Activated B cell treated with CpG ODN at 0.5 μM for 24 hours (primary cell): ENCODE data around the gene SUZ12. TPM values are rescaled to one million over a fixed set of nuclear protein-coding genes. Genes with fewer than 3 reads are reported as not detected.
"Not testable (repeated sequence)": the region's sequence is repeated elsewhere in the genome, so short reads cannot be mapped to it uniquely, and the experiment has no call there.

Source experiments
- ATAC-seq: fragments of 200-7000 bp; cut with Tn5 transposase; one replicate; pipeline ENCODE4 v1.10.0; 2021; ENCODE audit warnings: low read depth, mild to moderate bottlenecking, moderate library complexity
- CTCF ChIA-PET: fragments of 350-600 bp; sonication (Branson Sonifier 250); formaldehyde crosslinking; loops from one replicate; lab custom pipeline; 2021; ENCODE audit warnings: antibody characterized with exemption; lab: Charles Lee
- POLR2A ChIA-PET: fragments of 350-600 bp; sonication (Branson Sonifier 250); formaldehyde crosslinking; loops from one replicate; lab custom pipeline; 2021; ENCODE audit warnings: antibody characterized with exemption; lab: Charles Lee
- DNase-seq: peaks from one replicate; pipeline ENCODE4 v3.0.0; 2022
- H3K27ac Mint-ChIP-seq: one replicate; pipeline ENCODE4 v1.8.0; 2020; ENCODE audit warnings: mixed read lengths
- H3K27me3 Mint-ChIP-seq: one replicate; pipeline ENCODE4 v1.8.0; 2021; ENCODE audit warnings: mixed read lengths
- H3K36me3 Mint-ChIP-seq: one replicate; pipeline ENCODE4 v1.8.0; 2021; ENCODE audit warnings: low read depth, mixed read lengths
- H3K4me1 Mint-ChIP-seq: one replicate; pipeline ENCODE4 v1.8.0; 2021; ENCODE audit warnings: mixed read lengths
- H3K4me3 Mint-ChIP-seq: one replicate; pipeline ENCODE4 v1.8.0; 2020; ENCODE audit warnings: mild to moderate bottlenecking, mixed read lengths
- H3K9me3 Mint-ChIP-seq: one replicate; pipeline ENCODE4 v1.8.0; 2020; ENCODE audit warnings: mixed read lengths
- CTCF ChIP-seq: fragments of 200-600 bp; IDR thresholded peaks from one replicate; pipeline ENCODE4 v1.8.0; 2022; ENCODE audit warnings: antibody characterized with exemption, mild to moderate bottlenecking
- intact Hi-C: fragments of 100-400 bp; cut with micrococcal nuclease; formaldehyde crosslinking; loops from one replicate; pipeline ENCODE4 v1.15.1; 2024
- total RNA-seq: library from RNA; stranded (reverse); gene quantifications from 2 replicates; pipeline ENCODE4 v1.2.3, GENCODE V29; 2022

The SUZ12 gene
- total RNA-seq, 1 donor from 2014 or later = 38.2 TPM

GRCh38 chr17:31917065-31917529 is 19.7 kb upstream of the SUZ12 start:
- peaks cover 7% of the 10 kb centered on the region for H3K4me1 Mint-ChIP-seq
- no peak overlapping the region for H3K4me3 Mint-ChIP-seq
- TF ChIP-seq CTCF = no peak
- ATAC-seq (peak; percentile 34), DNase-seq (no peak)
- H3K27ac Mint-ChIP-seq = no peak overlapping the region
- intact Hi-C loops = no loop called here
- H3K36me3 Mint-ChIP-seq = no peaks in the 10 kb centered on the region
- ChIA-PET CTCF (no interaction called here), POLR2A (no interaction called here)
- peaks cover 24% of the 10 kb centered on the region for H3K27me3 Mint-ChIP-seq
- no peaks in the 10 kb centered on the region for H3K9me3 Mint-ChIP-seq

- H3K4me1 Mint-ChIP-seq, CTCF ChIA-PET, POLR2A ChIA-PET, H3K4me3 Mint-ChIP-seq, ATAC-seq, H3K36me3 Mint-ChIP-seq, intact Hi-C loops, DNase-seq, H3K27ac Mint-ChIP-seq, H3K9me3 Mint-ChIP-seq: not testable (repeated sequence)
- H3K27me3 Mint-ChIP-seq = peaks cover 24% of the 10 kb centered on the region
Measured at GRCh38 chr17:31917721-31918120, 19.1 kb upstream of the SUZ12 start.

- Mint-ChIP-seq H3K36me3 (no peaks in the 10 kb centered on the region), H3K4me3 (no peak overlapping the region), H3K27ac (no peak overlapping the region), H3K4me1 (peaks cover 5% of the 10 kb centered on the region), H3K27me3 (peaks cover 24% of the 10 kb centered on the region), H3K9me3 (no peaks in the 10 kb centered on the region)
- POLR2A ChIA-PET = no interaction called here
- CTCF ChIA-PET = no interaction called here
- no peak for DNase-seq
- no peak for TF ChIP-seq CTCF
- no peak for ATAC-seq
- intact Hi-C loops = no loop called here
Measured at GRCh38 chr17:31918701-31919128, 18.1 kb upstream of the SUZ12 start.

- intact Hi-C loops = no loop called here
- no peaks in the 10 kb centered on the region for H3K36me3 Mint-ChIP-seq
- ChIA-PET CTCF (no interaction called here), POLR2A (no interaction called here)
- H3K9me3 Mint-ChIP-seq = no peaks in the 10 kb centered on the region
- H3K27ac Mint-ChIP-seq = no peak overlapping the region
- ATAC-seq (no peak), DNase-seq (no peak)
- no peak overlapping the region for H3K4me3 Mint-ChIP-seq
- peaks cover 24% of the 10 kb centered on the region for H3K27me3 Mint-ChIP-seq
- peaks cover 6% of the 10 kb centered on the region for H3K4me1 Mint-ChIP-seq
- no peak for TF ChIP-seq CTCF
Measured at GRCh38 chr17:31919802-31920525, 16.8 kb upstream of the SUZ12 start.

GRCh38 chr17:31926100-31926729 is 10.6 kb upstream of the SUZ12 start:
- no peak overlapping the region for H3K4me3 Mint-ChIP-seq
- ATAC-seq (no peak), DNase-seq (no peak)
- no peaks in the 10 kb centered on the region for H3K9me3 Mint-ChIP-seq
- intact Hi-C loops = no loop called here
- TF ChIP-seq CTCF = no peak
- H3K27ac Mint-ChIP-seq = no peak overlapping the region
- peaks cover 6% of the 10 kb centered on the region for H3K4me1 Mint-ChIP-seq
- H3K36me3 Mint-ChIP-seq = no peaks in the 10 kb centered on the region
- no peaks in the 10 kb centered on the region for H3K27me3 Mint-ChIP-seq
- POLR2A ChIA-PET = no interaction called here
- CTCF ChIA-PET = no interaction called here
